ENCODE results near the gene LMTK3.

GRCh38 chr19:48461982-48462655 is 49.5 kb downstream of the LMTK3 start:
- TF ChIP-seq NFATC4 (CRISPR knock-in tag; IDR thresholded peaks at IDR 0.05) (no peak), FOXJ3 (CRISPR knock-in tag; IDR thresholded peaks at IDR 0.05; ENCODE audit: borderline replicate concordance) (no peak), ATF2 (CRISPR knock-in tag; IDR thresholded peaks at IDR 0.05; ENCODE audit: borderline replicate concordance, low read depth) (peak; percentile 94; the same call in 1 of the 2 replicates), CREM (CRISPR knock-in tag; IDR thresholded peaks at IDR 0.05) (no peak), GABPB1 (CRISPR knock-in tag; IDR thresholded peaks at IDR 0.05) (no peak), ZNF423 (CRISPR knock-in tag; IDR thresholded peaks at IDR 0.05) (no peak), SMAD4 (CRISPR knock-in tag; IDR thresholded peaks at IDR 0.05) (peak; percentile 91)
- TF ChIP-seq, protein P1, sequence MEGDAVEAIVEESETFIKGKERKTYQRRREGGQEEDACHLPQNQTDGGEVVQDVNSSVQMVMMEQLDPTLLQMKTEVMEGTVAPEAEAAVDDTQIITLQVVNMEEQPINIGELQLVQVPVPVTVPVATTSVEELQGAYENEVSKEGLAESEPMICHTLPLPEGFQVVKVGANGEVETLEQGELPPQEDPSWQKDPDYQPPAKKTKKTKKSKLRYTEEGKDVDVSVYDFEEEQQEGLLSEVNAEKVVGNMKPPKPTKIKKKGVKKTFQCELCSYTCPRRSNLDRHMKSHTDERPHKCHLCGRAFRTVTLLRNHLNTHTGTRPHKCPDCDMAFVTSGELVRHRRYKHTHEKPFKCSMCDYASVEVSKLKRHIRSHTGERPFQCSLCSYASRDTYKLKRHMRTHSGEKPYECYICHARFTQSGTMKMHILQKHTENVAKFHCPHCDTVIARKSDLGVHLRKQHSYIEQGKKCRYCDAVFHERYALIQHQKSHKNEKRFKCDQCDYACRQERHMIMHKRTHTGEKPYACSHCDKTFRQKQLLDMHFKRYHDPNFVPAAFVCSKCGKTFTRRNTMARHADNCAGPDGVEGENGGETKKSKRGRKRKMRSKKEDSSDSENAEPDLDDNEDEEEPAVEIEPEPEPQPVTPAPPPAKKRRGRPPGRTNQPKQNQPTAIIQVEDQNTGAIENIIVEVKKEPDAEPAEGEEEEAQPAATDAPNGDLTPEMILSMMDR (IDR thresholded peaks at IDR 0.05), result no peak
- TF ChIP-seq, protein P2, sequence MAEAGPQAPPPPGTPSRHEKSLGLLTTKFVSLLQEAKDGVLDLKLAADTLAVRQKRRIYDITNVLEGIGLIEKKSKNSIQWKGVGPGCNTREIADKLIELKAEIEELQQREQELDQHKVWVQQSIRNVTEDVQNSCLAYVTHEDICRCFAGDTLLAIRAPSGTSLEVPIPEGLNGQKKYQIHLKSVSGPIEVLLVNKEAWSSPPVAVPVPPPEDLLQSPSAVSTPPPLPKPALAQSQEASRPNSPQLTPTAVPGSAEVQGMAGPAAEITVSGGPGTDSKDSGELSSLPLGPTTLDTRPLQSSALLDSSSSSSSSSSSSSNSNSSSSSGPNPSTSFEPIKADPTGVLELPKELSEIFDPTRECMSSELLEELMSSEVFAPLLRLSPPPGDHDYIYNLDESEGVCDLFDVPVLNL (CRISPR knock-in tag; IDR thresholded peaks at IDR 0.05; ENCODE audit: borderline replicate concordance, low read depth), result peak; percentile 80
- TF ChIP-seq, protein P3, sequence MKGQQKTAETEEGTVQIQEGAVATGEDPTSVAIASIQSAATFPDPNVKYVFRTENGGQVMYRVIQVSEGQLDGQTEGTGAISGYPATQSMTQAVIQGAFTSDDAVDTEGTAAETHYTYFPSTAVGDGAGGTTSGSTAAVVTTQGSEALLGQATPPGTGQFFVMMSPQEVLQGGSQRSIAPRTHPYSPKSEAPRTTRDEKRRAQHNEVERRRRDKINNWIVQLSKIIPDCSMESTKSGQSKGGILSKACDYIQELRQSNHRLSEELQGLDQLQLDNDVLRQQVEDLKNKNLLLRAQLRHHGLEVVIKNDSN (CRISPR knock-in tag; IDR thresholded peaks at IDR 0.05), result peak; percentile 87
- TF ChIP-seq, protein P4, sequence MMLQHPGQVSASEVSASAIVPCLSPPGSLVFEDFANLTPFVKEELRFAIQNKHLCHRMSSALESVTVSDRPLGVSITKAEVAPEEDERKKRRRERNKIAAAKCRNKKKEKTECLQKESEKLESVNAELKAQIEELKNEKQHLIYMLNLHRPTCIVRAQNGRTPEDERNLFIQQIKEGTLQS (CRISPR knock-in tag; conservative IDR thresholded peaks at IDR 0.05), result peak; percentile 82
- TF ChIP-seq, protein P5, sequence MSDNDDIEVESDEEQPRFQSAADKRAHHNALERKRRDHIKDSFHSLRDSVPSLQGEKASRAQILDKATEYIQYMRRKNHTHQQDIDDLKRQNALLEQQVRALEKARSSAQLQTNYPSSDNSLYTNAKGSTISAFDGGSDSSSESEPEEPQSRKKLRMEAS (CRISPR knock-in tag; IDR thresholded peaks at IDR 0.05), result peak; percentile 100

Data from WTC11 (cell line).